Body of pancreas (tissue), 4 donors: ENCODE measurements around the gene NXPE3. TPM values are rescaled to one million over a fixed set of nuclear protein-coding genes. Genes with fewer than 3 reads are reported as not detected.

Source experiments
- ATAC-seq: fragments of 150-250 bp; one replicate; pipeline ENCODE4 v1.9.1; 2016
- DNase-seq, 4 donors: peaks; one replicate each; pipeline ENCODE4 v3.0.0-alpha.2; 2019
- H3K27ac ChIP-seq, 4 donors: fragments of 200-600 bp; sonication (generic); 1 replicate in 3 of 4; 2 replicates in 1 of 4; pipeline versions ENCODE4 v1.5.1 to v1.6.1; 2016 to 2019; ENCODE audit warnings: mild to moderate bottlenecking in 1 of 4, mixed read lengths in 1 of 4, moderate library complexity in 1 of 4
- H3K27me3 ChIP-seq, 2 donors: fragments of 200-600 bp; sonication (generic); one replicate each; pipeline ENCODE4 v1.6.0; 2016; ENCODE audit warnings: mild to moderate bottlenecking in 1 of 2
- H3K36me3 ChIP-seq, 2 donors: fragments of 200-600 bp; sonication (generic); replicated peaks in 1 of 2; 2 replicates each; pipeline ENCODE4 v1.5.1; 2016; ENCODE audit warnings: low read depth in 2 of 2; ENCODE audit not compliant: insufficient read depth in 1 of 2
- H3K4me1 ChIP-seq: fragments of 200-600 bp; sonication (generic); one replicate; pipeline ENCODE4 v1.6.0; 2016
- H3K4me3 ChIP-seq, 2 donors: fragments of 200-600 bp; sonication (generic); 1 replicate in 1 of 2; 2 replicates in 1 of 2; pipeline ENCODE4 v1.5.1; 2016 to 2019
- H3K9me3 ChIP-seq, 3 donors: fragments of 200-600 bp; sonication (generic); 1 replicate in 2 of 3; 2 replicates in 1 of 3; pipeline ENCODE4 v1.5.1; 2016
- CTCF ChIP-seq, 7 experiments: fragments of 450-650 bp in 4 of 7; fragments of 200-600 bp in 3 of 7; sonication (generic) in 3 of 7; IDR thresholded peaks; one replicate each; pipeline ENCODE4 v1.5.1; 2016 to 2019; ENCODE audit warnings: antibody characterized with exemption in 7 of 7
- POLR2A ChIP-seq, 3 donors: fragments of 450-650 bp; IDR thresholded peaks; one replicate each; pipeline ENCODE4 v1.6.1; 2016; ENCODE audit warnings: antibody characterized with exemption in 3 of 3, mild to moderate bottlenecking in 2 of 3
- WGBS, 2 donors: methylation state at CpG; one replicate each; pipeline ENCODE4 v1.1.5; 2017; 5-methylcytosine and 5-hydroxymethylcytosine counted together
- intact Hi-C: fragments of 100-400 bp; cut with DNase I; formaldehyde crosslinking; loops from one replicate; pipeline ENCODE4 v1.15.1; 2023
- total RNA-seq, 2 donors: library from RNA; depleted of rRNA; stranded (reverse); fragments of >200 nt; gene quantifications; one replicate each; pipeline ENCODE4 v1.1.0, GENCODE V29; 2016

Gene NXPE3
- total RNA-seq, 2 donors from 2014 or later: 3.1 to 4.6 TPM

- no peaks in the 10 kb centered on the region for H3K27me3 ChIP-seq
- H3K9me3 ChIP-seq: no peaks in the 10 kb centered on the region
- intact Hi-C loops: no loop called here
- H3K36me3 ChIP-seq: peaks cover 0 to 3% of the 10 kb centered on the region in 2 donors
- H3K4me1 ChIP-seq: peaks cover under 1% of the 10 kb centered on the region
- no peak for ATAC-seq
- H3K27ac ChIP-seq: peak overlapping the region in 1 of 4 donors; percentile 23
- no peak overlapping the region for H3K4me3 ChIP-seq
- TF ChIP-seq POLR2A (IDR thresholded peaks at IDR 0.05) (no peak), CTCF (IDR thresholded peaks at IDR 0.05) (no peak)
- DNase-seq: no peak
- WGBS, 2 donors: 83 to 85% methylated on average over 5 of the region's 5 CpGs
These were observed 6.0 kb downstream of the NXPE3 start for GRCh38 chr3:101784855-101785613.

DNA sequence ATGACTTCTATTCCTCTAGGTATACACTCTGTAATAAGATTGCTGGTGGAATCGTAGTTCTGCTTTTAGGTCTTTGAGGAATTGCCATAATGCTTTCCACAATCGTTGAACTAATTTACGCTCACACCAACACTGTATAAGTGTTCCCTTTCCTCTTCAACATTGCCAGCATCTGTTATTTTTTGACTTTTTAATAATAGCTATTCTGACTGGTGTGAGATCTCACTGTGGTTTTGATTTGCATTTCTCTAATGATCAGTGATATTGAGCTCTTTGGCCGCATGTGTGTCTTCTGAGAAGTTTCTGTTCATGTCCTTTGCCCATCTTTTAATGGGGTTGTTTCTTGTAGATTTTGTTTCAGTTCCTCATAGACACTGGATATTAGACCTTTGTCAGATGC, 12.8 kb downstream of the NXPE3 start:
- Histone ChIP-seq H3K4me3 (no peak overlapping the region), H3K36me3 (no peaks in the 10 kb centered on the region), H3K4me1 (no peaks in the 10 kb centered on the region), H3K9me3 (no peaks in the 10 kb centered on the region), H3K27me3 (no peaks in the 10 kb centered on the region), H3K27ac (no peak overlapping the region)
- WGBS, 2 donors: 84 to 89% methylated on average over 4 of the region's 4 CpGs
- intact Hi-C loops: no loop called here
- no peak for TF ChIP-seq CTCF (IDR thresholded peaks at IDR 0.05)
- TF ChIP-seq POLR2A (IDR thresholded peaks at IDR 0.05): no peak
- ATAC-seq (no peak), DNase-seq (no peak)

- no peak for TF ChIP-seq CTCF (IDR thresholded peaks at IDR 0.05)
- TF ChIP-seq POLR2A (IDR thresholded peaks at IDR 0.05): no peak
- H3K27me3 ChIP-seq: no peaks in the 10 kb centered on the region
- no peaks in the 10 kb centered on the region for H3K4me1 ChIP-seq
- no peak overlapping the region for H3K4me3 ChIP-seq
- no peak for DNase-seq
- intact Hi-C loops: no loop called here
- H3K27ac ChIP-seq: no peak overlapping the region
- ATAC-seq: no peak
- no peaks in the 10 kb centered on the region for H3K36me3 ChIP-seq
- WGBS, 2 donors: 85 to 96% methylated on average over 3 of the region's 3 CpGs
- H3K9me3 ChIP-seq: no peaks in the 10 kb centered on the region
These were observed 17.2 kb downstream of the NXPE3 start for GRCh38 chr3:101796077-101796680.

DNA sequence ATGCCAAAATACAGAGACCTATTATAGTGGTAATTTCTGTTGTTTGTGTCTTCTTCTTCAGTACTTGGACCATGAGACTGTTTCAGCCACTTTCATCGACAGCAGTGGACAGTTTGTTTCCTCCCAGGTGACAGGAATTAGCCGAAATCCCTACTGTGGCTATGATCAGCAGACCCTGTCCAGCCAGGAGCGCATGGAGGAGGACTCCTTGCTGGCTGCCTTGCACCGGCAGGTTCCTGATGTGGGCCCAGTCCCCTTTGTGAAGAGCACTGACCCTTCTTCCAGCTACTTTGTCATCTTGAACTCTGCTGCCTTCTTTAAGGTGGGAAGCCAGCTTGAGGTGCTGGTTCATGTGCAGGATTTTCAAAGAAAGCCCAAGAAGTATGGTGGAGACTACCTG, 22.2 kb downstream of the NXPE3 start:
- H3K4me3 ChIP-seq: no peak overlapping the region
- intact Hi-C loops: loop anchor here (10.0 kb wide), 1 partner anchor 734 kb away; no protein-coding TSS in a partner anchor
- no peaks in the 10 kb centered on the region for H3K27me3 ChIP-seq
- DNase-seq: no peak
- H3K9me3 ChIP-seq: no peaks in the 10 kb centered on the region
- WGBS, 2 donors: 89 to 96% methylated on average over 3 to 4 of the region's 4 CpGs
- no peaks in the 10 kb centered on the region for H3K36me3 ChIP-seq
- no peaks in the 10 kb centered on the region for H3K4me1 ChIP-seq
- ATAC-seq: no peak
- no peak for TF ChIP-seq CTCF (IDR thresholded peaks at IDR 0.05)
- no peak for TF ChIP-seq POLR2A (IDR thresholded peaks at IDR 0.05)
- H3K27ac ChIP-seq: no peak overlapping the region
